Eye (tissue), 1 donor: ENCODE results near the gene NCK1.

Experiments used
- DNase-seq: peaks from one replicate; pipeline ENCODE4 v3.0.0-alpha.2; 2015

NCK1 gene

DNA sequence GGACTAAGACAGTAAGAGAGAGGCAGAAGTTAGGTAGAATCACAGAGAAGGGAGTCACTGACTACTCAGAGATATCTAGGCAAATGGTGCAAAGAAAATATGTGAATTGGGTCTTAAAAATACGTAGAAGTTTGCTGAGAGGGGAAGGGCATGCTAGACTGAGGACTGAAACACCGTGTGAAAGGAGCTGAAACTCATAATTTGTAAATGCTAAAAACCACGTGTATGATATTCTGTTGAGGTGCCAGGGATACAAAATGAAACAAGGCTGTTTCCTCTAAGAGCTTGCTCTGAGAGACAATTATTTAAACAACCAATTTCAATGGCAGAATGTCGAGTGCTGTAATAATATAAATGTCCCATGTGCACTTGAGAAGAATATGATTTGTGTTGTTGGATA, 47.2 kb downstream of the NCK1 start:
- no peak for DNase-seq

- no peak for DNase-seq
These were observed 48.7 kb downstream of the NCK1 start for GRCh38 chr3:136910697-136911096.

DNA sequence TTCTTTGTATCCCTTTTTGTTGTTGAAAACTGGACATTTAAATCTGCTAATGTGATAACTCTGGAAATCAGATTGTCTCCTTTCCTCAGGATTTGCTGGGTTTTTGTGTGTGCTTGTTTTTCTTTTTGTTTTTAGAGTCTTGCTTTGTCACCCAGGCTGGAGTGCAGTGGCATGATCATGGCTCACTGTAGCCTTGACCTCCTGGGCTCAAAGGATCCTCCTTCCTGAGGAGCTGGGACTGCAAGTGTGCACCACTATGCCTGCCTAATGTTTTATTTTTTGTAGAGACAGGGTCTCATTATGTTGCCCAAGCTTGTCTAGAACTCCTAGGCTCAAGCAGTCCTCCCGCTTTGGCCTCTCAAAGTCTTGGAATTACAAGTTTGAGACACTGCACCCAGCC, 51.2 kb downstream of the NCK1 start:
- no peak for DNase-seq

- no peak for DNase-seq
These were observed 52.7 kb downstream of the NCK1 start for GRCh38 chr3:136914739-136915138.

DNA sequence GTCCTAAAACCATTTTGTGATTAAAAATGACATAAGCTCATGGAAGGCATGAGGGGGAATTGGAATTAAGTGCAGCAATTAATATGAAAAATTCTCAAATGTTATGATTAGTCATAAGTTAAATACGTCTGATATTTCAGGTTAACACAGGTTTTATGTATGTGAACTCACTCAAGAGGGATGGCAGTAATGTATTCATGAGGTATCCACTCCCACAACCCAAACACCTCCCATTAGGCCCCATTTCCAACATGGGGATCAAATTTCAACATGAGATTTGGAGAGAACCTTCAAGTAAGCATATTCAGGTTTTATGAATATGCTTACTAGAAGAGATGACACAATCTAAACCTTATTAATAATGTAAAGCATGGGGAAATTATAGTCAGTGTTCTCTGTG, 54.2 kb downstream of the NCK1 start:
- no peak for DNase-seq

GRCh38 chr3:136919799-136920580, 58.0 kb downstream of the NCK1 start:
- no peak for DNase-seq

GRCh38 chr3:136920904-136921611, 59.0 kb downstream of the NCK1 start:
- no peak for DNase-seq

- no peak for DNase-seq
These were observed 63.6 kb downstream of the NCK1 start for GRCh38 chr3:136925425-136926190.

DNA sequence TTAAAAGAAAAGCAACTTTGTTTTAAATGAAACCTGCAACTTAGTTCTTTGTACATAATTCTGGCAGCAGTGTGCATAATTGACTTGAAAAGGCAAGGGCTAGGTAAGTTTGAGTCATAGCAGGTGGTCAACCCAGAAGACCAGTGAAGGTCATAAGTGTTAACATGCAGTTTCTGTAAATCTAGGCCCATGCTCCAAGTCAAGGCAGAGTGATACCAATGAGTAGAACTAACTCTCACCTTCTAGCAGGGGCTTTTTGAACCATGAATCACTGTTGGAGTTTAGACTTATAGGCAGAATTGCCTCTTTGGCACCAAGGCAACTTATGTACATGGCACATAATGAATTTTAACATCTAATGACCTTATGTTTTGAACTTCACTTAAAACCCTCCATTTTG, 66.2 kb downstream of the NCK1 start:
- DNase-seq: no peak

- no peak for DNase-seq
These were observed 68.1 kb downstream of the NCK1 start for GRCh38 chr3:136929977-136930670.

DNA sequence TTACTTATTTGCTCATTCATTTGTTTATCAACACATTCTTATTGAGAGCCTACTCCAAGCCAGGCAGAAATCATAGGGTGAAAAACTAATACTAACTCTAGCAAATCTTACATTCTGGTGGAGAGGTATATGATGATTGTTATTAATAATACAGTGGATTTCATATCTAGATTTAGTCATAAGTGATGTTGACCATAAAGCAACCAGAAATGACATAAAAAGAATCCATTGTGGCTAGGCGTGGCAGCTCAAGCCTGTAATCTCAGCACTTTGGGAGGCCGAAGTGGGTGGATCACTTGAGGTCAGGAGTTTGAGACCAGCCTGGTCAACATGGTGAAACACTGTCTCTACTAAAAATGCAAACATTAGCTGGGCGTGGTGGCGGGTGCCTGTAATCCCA, 69.6 kb downstream of the NCK1 start:
- DNase-seq: no peak

GRCh38 chr3:136932523-136932922, 70.5 kb downstream of the NCK1 start:
- no peak for DNase-seq

GRCh38 chr3:136932978-136933772, 71.2 kb downstream of the NCK1 start:
- no peak for DNase-seq

DNA sequence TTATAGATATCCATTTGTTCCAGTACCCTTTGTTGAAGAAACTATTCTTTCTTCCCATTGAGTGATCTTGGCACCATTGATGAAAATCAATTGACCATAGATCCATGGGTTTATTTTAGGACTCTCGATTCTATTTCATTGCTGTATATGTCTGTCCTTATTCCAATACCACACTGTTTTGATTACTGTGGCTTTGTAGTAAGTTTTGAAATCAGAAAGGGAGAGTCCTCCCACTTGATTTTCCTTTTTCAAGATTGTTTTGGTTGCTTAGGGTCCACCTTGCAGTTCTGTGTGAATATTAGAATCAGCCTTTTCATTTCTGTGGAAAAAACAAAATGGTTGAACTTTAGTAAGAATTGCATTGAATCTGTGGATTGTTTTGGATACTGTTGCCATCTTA, 75.2 kb downstream of the NCK1 start:
- DNase-seq: no peak

- DNase-seq: no peak
These were observed 75.8 kb downstream of the NCK1 start for GRCh38 chr3:136937851-136938250.

- DNase-seq: no peak
These were observed 76.3 kb downstream of the NCK1 start for GRCh38 chr3:136938334-136938733.

- DNase-seq: no peak
These were observed 77.5 kb downstream of the NCK1 start for GRCh38 chr3:136939489-136939888.

GRCh38 chr3:136942803-136943202, 80.8 kb downstream of the NCK1 start:
- DNase-seq: no peak

DNA sequence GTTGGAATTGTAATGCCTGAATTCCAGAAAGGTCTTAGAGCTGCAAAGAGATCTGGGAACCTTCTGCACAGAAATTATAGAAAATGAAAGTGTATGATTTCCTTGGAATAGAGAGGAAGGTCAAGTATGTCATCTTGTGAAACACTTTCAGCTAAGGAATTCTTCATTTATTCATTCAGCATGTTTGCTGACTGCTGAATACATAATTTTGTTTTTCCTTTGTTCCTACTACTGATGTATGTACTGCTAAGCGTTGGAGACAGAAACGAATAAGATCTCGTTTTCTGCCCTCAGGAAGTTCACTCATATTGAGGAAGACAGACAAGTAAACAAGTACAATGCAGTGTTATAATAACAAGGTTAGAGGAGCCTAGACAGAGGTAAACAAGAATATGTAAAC, 81.4 kb downstream of the NCK1 start:
- DNase-seq: no peak

DNA sequence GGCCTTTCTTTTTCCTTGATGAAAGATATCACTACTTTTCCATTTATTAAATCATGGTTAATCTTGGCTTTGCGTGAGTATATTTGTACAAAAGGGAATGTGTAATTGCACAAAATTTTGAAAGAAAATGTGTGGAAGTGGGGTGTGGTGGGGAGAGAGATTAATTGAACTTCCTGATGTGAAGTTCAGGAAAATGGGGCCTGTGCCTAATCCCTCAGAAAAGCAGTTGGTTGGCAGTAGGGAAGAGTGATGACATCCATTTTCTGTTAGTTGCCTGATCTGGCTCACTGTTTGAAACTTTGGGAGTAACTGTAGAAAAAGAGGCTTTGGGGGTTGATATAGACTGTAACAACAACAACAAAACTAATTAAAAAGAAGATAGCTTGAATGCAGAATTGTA, 85.0 kb downstream of the NCK1 start:
- DNase-seq: no peak

GRCh38 chr3:136947477-136947876, 85.5 kb downstream of the NCK1 start:
- no peak for DNase-seq

DNA sequence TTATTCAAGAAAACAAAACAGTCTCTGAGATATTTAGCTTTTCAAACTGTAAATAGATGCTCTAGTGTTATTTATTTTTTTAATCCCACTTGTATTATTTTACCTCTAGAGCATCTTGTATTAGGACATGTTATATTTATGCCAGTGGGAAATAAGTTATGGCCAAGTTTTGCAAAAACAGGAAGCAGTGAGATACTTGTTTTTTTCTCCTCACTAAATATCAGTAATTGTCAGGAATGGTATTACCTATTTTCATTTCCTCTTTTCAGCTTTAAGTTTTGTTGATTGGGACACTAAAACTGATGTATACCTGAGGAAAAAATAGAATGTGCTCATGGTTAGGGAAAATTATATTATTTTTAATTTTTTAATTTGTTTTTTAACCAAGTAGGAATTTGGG, 87.1 kb downstream of the NCK1 start:
- no peak for DNase-seq
